ENCODE measurements around the gene COX7A2.

COX7A2 gene

GRCh38 chr6:75196081-75196687 lies 47.4 kb downstream of the COX7A2 start:
- no peak for DNase-seq

GRCh38 chr6:75188221-75188925 lies 55.2 kb downstream of the COX7A2 start:
- no peak for DNase-seq

Measured in DMS79 (cell line).